Smooth muscle cell (in vitro differentiated cells): Measurements from ENCODE around the gene TBL2. TPM values are rescaled to one million over a fixed set of nuclear protein-coding genes. Genes with fewer than 3 reads are reported as not detected.
A peak's percentile ranks its signal among the peaks of the same experiment; 100 is the strongest.
"Not testable (repeated sequence)": the region's sequence is repeated elsewhere in the genome, so short reads cannot be mapped to it uniquely, and the experiment has no call there.

Experiments used
- DNase-seq: peaks from one replicate; lab custom pipeline; 2025; ENCODE audit not compliant: unreplicated experiment; lab: John Stamatoyannopoulos, UW
- H2AFZ ChIP-seq: fragments of 200-600 bp; sonication (generic); 2 replicates; pipeline ENCODE4 v1.6.0; 2016; ENCODE audit warnings: antibody characterized with exemption, low read depth, mild to moderate bottlenecking
- H3F3A ChIP-seq: fragments of 200-600 bp; sonication (generic); 2 replicates; pipeline ENCODE4 v1.6.0; 2017; ENCODE audit warnings: antibody characterized with exemption, low read depth
- H3K27ac ChIP-seq: fragments of 200-600 bp; sonication (generic); 2 replicates; pipeline ENCODE4 v1.5.1; 2016; ENCODE audit warnings: low read depth, mild to moderate bottlenecking
- H3K27me3 ChIP-seq: fragments of 200-600 bp; sonication (generic); 2 replicates; pipeline ENCODE4 v1.6.1; 2016; ENCODE audit warnings: low read depth, mild to moderate bottlenecking
- H3K36me3 ChIP-seq: fragments of 200-600 bp; sonication (generic); 2 replicates; pipeline ENCODE4 v1.5.1; 2016; ENCODE audit warnings: low read depth
- H3K4me1 ChIP-seq: fragments of 200-600 bp; sonication (generic); 2 replicates; pipeline ENCODE4 v1.5.1; 2016; ENCODE audit warnings: low read depth
- H3K4me2 ChIP-seq: fragments of 200-600 bp; sonication (generic); 2 replicates; pipeline ENCODE4 v1.6.0; 2016; ENCODE audit warnings: mild to moderate bottlenecking
- H3K4me3 ChIP-seq: fragments of 200-600 bp; sonication (generic); 2 replicates; pipeline ENCODE4 v1.5.1; 2016; ENCODE audit warnings: mild to moderate bottlenecking
- H3K79me2 ChIP-seq: fragments of 200-600 bp; sonication (generic); 2 replicates; pipeline ENCODE4 v1.6.0; 2016; ENCODE audit warnings: low read depth, mild to moderate bottlenecking
- H3K9ac ChIP-seq: fragments of 200-600 bp; sonication (generic); 2 replicates; pipeline ENCODE4 v1.6.0; 2016; ENCODE audit warnings: low read depth
- H3K9me3 ChIP-seq: fragments of 200-600 bp; sonication (generic); replicated peaks from 2 replicates; pipeline ENCODE4 v1.5.1; 2016; ENCODE audit warnings: low read depth
- H4K20me1 ChIP-seq: fragments of 200-600 bp; sonication (generic); 2 replicates; pipeline ENCODE4 v1.6.0; 2016; ENCODE audit warnings: low read depth
- CTCF ChIP-seq: fragments of 200-600 bp; sonication (generic); IDR thresholded peaks from 2 replicates; pipeline ENCODE4 v1.5.1; 2017; ENCODE audit warnings: borderline replicate concordance, mild to moderate bottlenecking, antibody characterized with exemption; ENCODE audit not compliant: insufficient read depth, poor library complexity, severe bottlenecking
- WGBS: methylation state at CpG from one replicate; pipeline ENCODE4 v1.1.7; 2016; ENCODE audit warnings: low lambda C conversion rate; 5-methylcytosine and 5-hydroxymethylcytosine counted together
- polyA plus RNA-seq: library from polyadenylated mRNA; unstranded; fragments of >200 nt; fragmentation: Nextera tagmentation; extraction: Ambion mirVana; gene quantifications from 2 replicates; pipeline ENCODE4 v1.2.1, GENCODE V29; 2016
- total RNA-seq: library from RNA; depleted of rRNA; stranded (reverse); fragments of >200 nt; gene quantifications from 2 replicates; pipeline ENCODE4 v1.2.3, GENCODE V29; 2014

Gene TBL2
- total and polyA plus RNA-seq, 2 experiments from 2014 or later, result 67.6 to 78.5 TPM

GRCh38 chr7:73557108-73557396 is 21.3 kb downstream of the TBL2 start:
- WGBS, result 0% methylated on average over 21 of the region's 36 CpGs
- peak overlapping the region; percentile 97 for H3K4me2 ChIP-seq
- peaks cover 3% of the 10 kb centered on the region for H3K36me3 ChIP-seq
- no peak for TF ChIP-seq CTCF
- H3K27ac ChIP-seq, result peak overlapping the region; percentile 100
- H3K4me3 ChIP-seq, result peak overlapping the region; percentile 99
- H4K20me1 ChIP-seq, result peaks cover 38% of the 10 kb centered on the region
- peak; percentile 73 for DNase-seq
- H3K9me3 ChIP-seq, result no peaks in the 10 kb centered on the region
- no peaks in the 10 kb centered on the region for H3K27me3 ChIP-seq
- peaks cover 11% of the 10 kb centered on the region for H3F3A ChIP-seq
- H3K9ac ChIP-seq, result peak overlapping the region; percentile 99
- H3K4me1 ChIP-seq, result peaks cover 9% of the 10 kb centered on the region
- H3K79me2 ChIP-seq, result peaks cover 48% of the 10 kb centered on the region
- H2AFZ ChIP-seq, result peak overlapping the region; percentile 94

GRCh38 chr7:73556208-73557107 is 21.9 kb downstream of the TBL2 start:
- Histone ChIP-seq H3F3A (peaks cover 11% of the 10 kb centered on the region), H3K4me1 (peaks cover 9% of the 10 kb centered on the region), H4K20me1 (peaks cover 40% of the 10 kb centered on the region), H3K79me2 (peaks cover 52% of the 10 kb centered on the region), H3K4me3 (peak overlapping the region; percentile 99), H3K36me3 (peaks cover 9% of the 10 kb centered on the region), H2AFZ (peak overlapping the region; percentile 9), H3K9ac (peak overlapping the region; percentile 99), H3K27me3 (no peaks in the 10 kb centered on the region), H3K9me3 (no peaks in the 10 kb centered on the region), H3K4me2 (peak overlapping the region; percentile 97), H3K27ac (peak overlapping the region; percentile 100)
- no peak for DNase-seq
- no peak for TF ChIP-seq CTCF
- 42% methylated on average over 28 of the region's 28 CpGs for WGBS

GRCh38 chr7:73555411-73555982 is 22.9 kb downstream of the TBL2 start:
- H4K20me1 ChIP-seq, result peaks cover 47% of the 10 kb centered on the region
- peaks cover 10% of the 10 kb centered on the region for H3K36me3 ChIP-seq
- no peak for TF ChIP-seq CTCF
- no peaks in the 10 kb centered on the region for H3K27me3 ChIP-seq
- H3K9me3 ChIP-seq, result no peaks in the 10 kb centered on the region
- no peak overlapping the region for H2AFZ ChIP-seq
- no peak overlapping the region for H3K4me3 ChIP-seq
- no peak overlapping the region for H3K9ac ChIP-seq
- 90% methylated on average over 6 of the region's 6 CpGs for WGBS
- peaks cover 59% of the 10 kb centered on the region for H3K79me2 ChIP-seq
- peaks cover 11% of the 10 kb centered on the region for H3F3A ChIP-seq
- peak overlapping the region; percentile 97 for H3K4me2 ChIP-seq
- H3K27ac ChIP-seq, result peak overlapping the region; percentile 100
- H3K4me1 ChIP-seq, result peaks cover 9% of the 10 kb centered on the region
- no peak for DNase-seq

- not testable (repeated sequence) for H3K4me1 ChIP-seq, H3K4me3 ChIP-seq, H3K4me2 ChIP-seq, H3K9me3 ChIP-seq, H3K27ac ChIP-seq, H3F3A ChIP-seq, H3K9ac ChIP-seq, H2AFZ ChIP-seq, H3K27me3 ChIP-seq, DNase-seq
- WGBS, result 99% methylated on average over 5 of the region's 5 CpGs
- Histone ChIP-seq H3K79me2 (peaks cover 93% of the 10 kb centered on the region), H3K36me3 (peaks cover 15% of the 10 kb centered on the region), H4K20me1 (peaks cover 67% of the 10 kb centered on the region)
These were observed 28.3 kb downstream of the TBL2 start for GRCh38 chr7:73550093-73550492.
